Thyroid gland (tissue), 4 donors: Measurements from ENCODE around the gene NXN.

ENCODE experiments used
- POLR2A ChIP-seq, 2 donors: fragments of 450-650 bp; IDR thresholded peaks; one replicate each; pipeline ENCODE4 v1.6.1; 2017; ENCODE audit warnings: antibody characterized with exemption in 2 of 2, mild to moderate bottlenecking in 2 of 2, moderate library complexity in 1 of 2
- TF ChIP-seq, protein P1 (sequence below), 6 experiments: fragments of 200-600 bp in 3 of 6; fragments of 450-650 bp in 3 of 6; sonication (generic) in 3 of 6; IDR thresholded peaks; one replicate each; pipeline ENCODE4 v1.5.1; 2016 to 2019; ENCODE audit warnings: antibody characterized with exemption in 6 of 6, mild to moderate bottlenecking in 2 of 6, inconsistent platforms in 1 of 6, moderate library complexity in 1 of 6

DNA sequence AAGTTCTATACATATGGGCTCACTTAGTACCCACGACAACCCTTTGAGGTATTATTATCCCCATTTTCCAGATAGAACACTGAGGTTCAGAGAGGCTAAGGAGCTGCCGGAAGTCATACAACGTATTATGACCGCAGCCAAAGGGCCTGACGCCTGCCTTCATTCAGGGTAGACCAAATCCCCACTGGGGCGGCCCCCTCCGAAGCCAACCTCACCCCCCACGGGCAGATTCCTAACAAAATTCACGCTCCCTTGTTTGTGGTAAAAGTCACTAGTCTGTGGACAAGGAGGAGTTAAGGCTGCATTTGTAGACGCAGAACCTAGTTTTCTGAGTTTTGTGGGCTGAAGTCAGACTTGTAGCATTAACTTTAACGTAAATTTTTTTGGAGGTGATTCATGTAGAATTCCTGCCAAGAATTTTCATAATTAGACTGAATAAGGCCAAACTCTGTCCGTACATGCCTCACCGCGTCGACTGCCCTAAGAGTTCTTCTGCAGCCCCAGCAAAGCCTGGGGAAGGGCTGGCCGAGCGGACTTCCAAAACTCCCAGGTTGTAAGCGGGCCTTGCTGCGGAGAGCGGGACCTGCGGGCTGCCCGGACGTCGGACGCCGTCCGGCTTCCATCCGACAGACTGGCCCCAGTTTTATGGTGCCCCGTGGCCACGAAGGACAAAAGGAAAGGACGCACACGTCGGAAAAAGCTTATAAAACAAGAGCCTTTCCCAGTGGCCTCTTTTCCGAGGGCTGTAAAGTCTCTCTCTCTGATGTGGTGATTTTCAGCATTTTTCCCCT is 75.7 kb downstream of the NXN start:
- no peak for TF ChIP-seq POLR2A (IDR thresholded peaks at IDR 0.05)
- TF ChIP-seq, protein P1, sequence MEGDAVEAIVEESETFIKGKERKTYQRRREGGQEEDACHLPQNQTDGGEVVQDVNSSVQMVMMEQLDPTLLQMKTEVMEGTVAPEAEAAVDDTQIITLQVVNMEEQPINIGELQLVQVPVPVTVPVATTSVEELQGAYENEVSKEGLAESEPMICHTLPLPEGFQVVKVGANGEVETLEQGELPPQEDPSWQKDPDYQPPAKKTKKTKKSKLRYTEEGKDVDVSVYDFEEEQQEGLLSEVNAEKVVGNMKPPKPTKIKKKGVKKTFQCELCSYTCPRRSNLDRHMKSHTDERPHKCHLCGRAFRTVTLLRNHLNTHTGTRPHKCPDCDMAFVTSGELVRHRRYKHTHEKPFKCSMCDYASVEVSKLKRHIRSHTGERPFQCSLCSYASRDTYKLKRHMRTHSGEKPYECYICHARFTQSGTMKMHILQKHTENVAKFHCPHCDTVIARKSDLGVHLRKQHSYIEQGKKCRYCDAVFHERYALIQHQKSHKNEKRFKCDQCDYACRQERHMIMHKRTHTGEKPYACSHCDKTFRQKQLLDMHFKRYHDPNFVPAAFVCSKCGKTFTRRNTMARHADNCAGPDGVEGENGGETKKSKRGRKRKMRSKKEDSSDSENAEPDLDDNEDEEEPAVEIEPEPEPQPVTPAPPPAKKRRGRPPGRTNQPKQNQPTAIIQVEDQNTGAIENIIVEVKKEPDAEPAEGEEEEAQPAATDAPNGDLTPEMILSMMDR (IDR thresholded peaks at IDR 0.05): no peak
